ENCODE results near the gene HPCAL4.

HPCAL4 gene

GRCh38 chr1:39700348-39700747, 9.1 kb upstream of the HPCAL4 start:
- DNase-seq: no peak

GRCh38 chr1:39699419-39699818, 8.2 kb upstream of the HPCAL4 start:
- DNase-seq: no peak

- no peak for DNase-seq
These were observed 7.3 kb upstream of the HPCAL4 start for GRCh38 chr1:39698568-39698967.

GRCh38 chr1:39696448-39696847, 5.2 kb upstream of the HPCAL4 start:
- DNase-seq: no peak

DNA sequence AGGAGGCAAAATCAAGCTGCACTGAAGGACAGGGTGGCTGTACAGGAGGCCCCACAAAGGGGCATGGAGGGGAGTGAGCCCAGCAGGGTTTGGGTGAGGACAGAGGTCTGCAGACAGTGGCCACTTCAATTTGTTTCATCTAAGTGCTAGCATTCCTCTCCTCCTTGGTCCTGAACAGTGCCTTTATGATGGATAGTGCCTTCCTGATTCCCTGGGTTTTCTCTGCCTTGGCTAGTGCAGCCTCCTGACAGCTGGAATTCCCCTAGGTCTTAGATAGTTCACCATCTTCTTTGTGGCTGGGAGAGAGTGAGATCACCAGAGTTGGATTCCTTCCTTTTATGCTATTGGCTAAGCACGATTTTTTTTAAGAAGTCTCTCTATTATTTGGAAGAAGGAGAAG, 3.8 kb upstream of the HPCAL4 start:
- no peak for DNase-seq

- DNase-seq: no peak
These were observed 2.8 kb upstream of the HPCAL4 start for GRCh38 chr1:39694026-39694425.

DNA sequence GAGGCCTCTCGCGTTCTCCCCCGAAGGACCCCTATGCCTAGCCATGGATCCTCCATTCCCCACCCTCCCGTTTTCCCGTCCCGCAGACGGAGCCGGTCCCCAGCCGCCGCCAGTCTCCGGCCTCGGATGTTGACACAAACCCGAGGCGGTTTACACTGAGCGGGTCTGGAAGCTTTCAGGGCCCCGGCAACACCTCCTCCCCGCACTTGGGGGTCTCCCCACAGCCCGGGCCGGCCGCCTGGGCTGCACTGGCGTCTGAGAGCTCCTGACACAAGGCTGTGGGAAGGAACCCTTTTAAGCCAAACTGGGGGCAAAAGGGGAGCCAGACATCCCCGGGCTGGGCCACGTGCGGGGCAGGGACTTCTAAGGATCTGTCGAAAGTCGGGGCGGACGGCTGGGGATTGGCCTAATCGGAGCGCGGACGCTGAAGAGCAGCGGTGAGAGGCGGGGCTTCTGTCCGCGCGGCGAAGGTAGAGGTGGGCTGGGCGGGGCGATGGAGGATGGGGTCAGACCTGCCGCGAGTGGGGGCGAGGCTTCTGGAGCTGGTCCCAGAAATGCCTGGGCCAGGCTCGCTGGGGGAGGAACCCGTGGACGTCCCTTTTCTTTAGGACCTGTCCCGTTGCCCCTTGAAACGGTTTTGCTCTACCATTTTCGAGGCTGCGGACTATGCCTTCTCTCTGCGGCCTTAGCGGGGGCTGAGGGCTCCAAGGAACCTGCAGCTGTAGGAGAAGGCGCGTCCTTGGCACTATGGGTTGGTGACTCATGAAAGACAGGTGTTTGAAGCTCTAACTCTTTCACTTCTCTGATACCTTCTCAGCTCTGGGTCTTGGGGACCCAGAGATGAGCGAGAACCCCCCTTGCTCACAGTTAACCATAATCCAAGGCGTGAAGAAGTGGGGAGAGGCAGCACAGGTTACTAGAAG, 1.2 kb upstream of the HPCAL4 start:
- DNase-seq: no peak

DNA sequence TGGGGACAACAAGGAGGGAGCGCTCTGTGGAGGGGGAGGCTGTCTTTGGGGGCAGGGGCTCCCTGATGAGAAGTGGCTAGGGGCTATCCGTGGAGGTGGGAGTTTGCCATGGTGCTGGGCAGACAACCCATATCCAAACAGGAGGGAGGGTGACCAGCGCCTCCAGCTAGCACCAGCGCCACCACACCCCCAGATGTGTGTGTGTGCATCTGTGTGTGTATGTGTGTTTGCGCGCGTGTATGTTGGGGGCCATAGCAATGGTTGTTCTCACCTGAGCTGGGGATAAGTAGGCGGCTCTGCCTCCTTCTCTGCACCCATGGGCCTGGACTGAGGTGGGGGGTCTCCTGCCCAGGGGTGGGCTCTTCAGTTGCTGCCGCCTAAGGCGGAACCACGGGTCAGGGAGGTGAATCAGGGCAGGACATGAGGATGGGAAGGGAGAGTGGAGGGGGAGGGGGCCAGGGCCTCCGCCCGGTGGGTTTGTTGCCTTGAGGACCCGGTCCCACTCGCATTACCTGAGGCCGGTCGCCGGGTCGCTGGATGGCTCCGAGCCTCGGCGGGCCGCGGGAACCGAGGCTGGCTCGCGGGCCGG, 345 bp downstream of the HPCAL4 start:
- DNase-seq: no peak

DNA sequence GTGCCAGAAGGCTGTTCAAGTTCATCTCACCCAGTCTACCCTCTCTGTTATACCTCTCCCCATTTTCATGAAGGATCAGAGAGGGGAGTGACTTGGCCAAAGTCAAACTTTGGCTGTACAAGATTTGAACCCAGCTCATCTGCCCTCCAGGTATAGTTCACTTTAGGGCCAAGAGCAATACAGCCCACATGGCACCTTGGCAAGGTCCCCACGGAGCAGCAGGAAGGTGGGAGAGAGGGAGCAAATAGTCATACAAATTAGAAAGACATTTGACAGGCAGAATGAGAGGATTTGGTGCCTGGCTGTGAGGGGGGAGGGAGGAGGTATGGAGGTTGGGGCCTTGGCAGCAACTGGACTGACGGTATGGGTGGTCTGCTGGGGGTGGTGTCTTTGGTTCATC, 1.0 kb downstream of the HPCAL4 start:
- DNase-seq: no peak

DNA sequence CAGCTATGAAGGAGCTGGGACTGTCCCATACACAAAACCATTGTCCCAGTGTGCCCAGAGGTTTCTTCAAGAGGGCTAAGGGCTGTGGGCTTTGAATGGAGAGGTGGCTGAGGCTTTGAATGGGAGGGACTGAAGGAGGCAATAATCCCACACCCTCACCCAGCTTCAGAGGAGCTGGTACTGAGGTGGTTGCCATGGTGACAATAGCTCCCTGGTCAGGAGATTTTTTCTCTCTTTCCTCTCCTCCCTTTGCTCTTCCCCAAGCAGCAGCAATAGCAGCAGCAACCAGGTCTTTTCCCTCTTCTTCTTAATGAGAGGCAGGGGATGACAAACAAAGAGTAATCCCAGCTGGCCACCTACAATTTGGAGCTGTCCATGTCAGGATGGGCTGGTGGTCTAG, 1.6 kb downstream of the HPCAL4 start:
- DNase-seq: no peak

GRCh38 chr1:39689214-39689613, 2.0 kb downstream of the HPCAL4 start:
- DNase-seq: no peak

DNA sequence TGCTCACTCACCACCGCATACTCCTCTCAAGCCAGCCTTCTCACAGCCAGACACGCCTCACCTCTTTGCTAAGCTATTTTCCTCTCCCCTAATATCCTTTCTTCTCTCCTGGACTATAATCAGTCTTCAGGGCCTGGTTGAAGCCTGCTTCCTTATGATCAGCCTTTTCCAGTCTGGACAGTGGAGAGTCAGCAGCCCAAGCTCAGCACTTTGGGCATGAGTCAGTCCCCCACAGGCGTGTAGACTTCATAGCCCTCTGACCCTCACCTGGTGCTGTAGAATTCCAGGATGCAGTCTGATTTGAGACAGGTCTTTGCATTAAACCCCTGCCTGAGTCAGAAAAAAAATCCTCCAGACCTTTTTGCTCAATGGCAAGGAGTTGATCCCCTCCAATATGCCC, 2.5 kb downstream of the HPCAL4 start:
- DNase-seq: no peak

DNA sequence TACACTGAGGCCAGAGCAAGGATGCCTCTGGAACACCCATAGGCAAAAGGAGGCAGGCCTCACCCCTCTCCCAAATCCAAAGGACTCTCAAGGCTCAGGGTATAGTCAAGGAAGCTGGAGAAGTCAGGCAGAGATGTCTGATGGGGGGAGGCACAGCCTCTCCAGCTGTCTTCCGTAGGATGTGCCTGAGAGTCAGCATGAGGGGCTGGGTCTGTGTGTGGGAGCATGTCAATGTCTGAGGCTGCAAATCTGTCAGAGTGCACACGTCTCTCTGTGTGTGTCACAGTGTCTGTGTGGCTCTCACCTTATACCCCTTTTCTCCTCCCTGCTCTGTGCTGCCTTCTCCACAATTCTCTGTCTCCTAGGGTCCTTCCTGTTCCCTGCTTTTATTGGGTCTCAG, 4.0 kb downstream of the HPCAL4 start:
- no peak for DNase-seq

DNA sequence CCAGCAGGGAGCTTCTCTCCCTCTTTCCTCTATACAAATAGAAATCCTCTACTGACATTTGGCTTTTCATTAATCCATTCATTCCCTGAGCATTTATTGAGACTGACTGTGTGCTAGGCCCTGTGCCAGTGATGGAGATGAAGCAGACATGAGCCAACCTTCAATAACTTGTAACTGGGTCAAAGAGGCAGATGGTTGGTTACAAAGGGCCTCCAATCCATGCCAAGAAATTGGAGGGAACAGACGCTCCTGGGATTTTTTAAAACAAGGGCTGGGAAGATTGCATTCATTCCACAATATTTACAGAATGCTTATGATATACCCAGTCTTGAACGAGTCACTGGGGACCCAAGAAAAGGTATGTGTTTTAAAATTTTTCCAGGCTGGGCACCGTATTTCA, 6.2 kb downstream of the HPCAL4 start:
- no peak for DNase-seq

GRCh38 chr1:39684313-39684664, 6.9 kb downstream of the HPCAL4 start:
- no peak for DNase-seq

- DNase-seq: peak; percentile 44
These were observed 7.5 kb downstream of the HPCAL4 start for GRCh38 chr1:39683591-39684312.

GRCh38 chr1:39681999-39682398, 9.2 kb downstream of the HPCAL4 start:
- no peak for DNase-seq

GRCh38 chr1:39681294-39681693, 9.9 kb downstream of the HPCAL4 start:
- DNase-seq: no peak

DNA sequence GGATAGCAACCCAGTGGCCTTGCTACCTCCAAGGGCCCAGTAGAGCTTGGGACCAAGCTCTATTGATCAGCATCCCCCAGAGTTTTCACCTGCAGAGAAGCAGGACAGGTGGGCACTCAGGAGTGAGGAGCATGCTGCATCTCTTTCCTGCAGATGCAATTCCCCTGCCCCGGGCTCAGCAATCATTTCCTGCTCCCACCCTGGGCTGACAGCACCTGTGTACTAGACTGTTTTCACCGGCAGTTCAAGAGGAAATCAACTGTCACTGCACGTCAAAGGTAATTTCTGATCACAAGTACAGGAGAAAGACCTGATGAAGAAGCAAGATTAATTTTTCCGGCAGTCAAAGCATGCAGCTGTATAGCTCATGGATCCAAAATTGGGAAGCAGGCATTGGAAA, 10.5 kb downstream of the HPCAL4 start:
- DNase-seq: no peak

GRCh38 chr1:39679821-39680220, 11.4 kb downstream of the HPCAL4 start:
- no peak for DNase-seq

DNA sequence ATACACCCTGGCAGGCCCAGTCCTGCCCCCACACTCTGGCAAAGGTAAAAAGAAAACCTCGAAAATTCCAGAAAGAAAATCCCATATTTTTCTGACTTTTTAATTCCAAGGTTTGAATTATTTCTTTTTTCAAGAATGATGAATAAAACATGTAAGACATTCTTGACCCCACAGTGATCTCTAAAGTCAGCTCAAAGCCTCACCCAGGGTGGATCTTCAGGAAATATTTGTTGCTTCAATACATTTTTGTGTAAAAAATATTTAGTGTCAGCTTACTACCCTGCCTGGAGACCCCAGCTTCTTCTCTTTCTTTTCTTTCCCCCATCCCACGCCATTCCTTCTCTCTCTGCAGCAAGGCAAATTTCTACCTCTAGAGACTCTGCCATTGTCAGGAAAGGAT, 12.3 kb downstream of the HPCAL4 start:
- DNase-seq: no peak

- DNase-seq: no peak
These were observed 13.6 kb downstream of the HPCAL4 start for GRCh38 chr1:39677645-39678044.

DNA sequence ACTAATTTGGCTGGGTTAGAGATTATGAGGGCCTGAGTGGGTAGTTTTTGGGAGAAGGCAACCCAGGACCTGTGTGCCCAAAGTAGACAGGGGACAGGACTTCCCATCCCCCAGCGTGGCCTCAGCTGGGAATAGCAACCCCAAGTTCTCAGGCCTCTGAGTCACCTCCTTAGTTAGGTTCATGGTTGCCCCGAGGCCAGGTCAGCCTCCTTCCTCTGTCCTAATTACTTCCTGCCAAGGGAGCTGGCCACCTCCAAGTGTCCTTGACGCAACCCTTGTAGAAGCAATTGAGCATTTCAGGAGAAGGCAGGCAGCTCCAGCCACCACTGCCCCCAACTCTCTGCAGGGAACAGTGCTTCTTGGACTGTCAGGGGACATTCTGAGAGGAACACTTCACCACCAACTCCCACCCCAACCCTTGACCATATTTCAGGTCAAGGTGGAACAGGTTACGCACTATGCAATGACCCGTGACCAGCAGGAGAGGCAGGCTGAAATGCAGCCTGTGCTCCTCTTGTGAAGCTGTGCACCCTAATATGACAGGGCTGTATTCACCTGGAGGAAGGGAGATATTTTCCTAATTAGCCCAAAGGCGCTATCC, 14.2 kb downstream of the HPCAL4 start:
- no peak for DNase-seq

DNA sequence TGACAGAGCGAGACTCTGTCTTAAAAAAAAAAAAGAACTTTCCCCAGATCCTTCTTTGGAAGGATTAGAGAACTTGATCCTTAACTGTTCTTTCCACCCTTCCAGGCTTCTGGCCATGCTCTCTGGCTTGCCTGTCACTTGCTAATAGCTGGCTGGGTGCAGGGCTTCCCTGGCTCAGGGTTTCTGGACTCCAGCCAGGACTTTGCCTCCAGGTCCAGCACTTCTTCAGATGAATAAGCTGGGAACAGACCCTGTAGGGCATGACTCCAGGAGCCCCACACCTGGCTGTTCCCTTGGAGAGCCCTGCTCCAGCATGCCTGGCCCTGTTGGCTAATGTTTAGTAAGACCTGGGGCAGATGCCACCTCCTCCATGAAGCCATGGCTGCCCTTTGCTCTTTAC, 16.0 kb downstream of the HPCAL4 start:
- no peak for DNase-seq

All from activated effector memory CD4-positive, alpha-beta T cell treated with Interleukin-2 at 50 U/mL for 16 hours (primary cell).